Measurements from ENCODE around the gene ZGPAT. TPM values are rescaled to one million over a fixed set of nuclear protein-coding genes. Genes with fewer than 3 reads are reported as not detected.

ZGPAT gene
- total and polyA plus RNA-seq, 2 of the 13 experiments (the other 11 are each of a cell fraction or from before 2014, with no cell fraction given), result 23.0 to 41.9 TPM

DNA sequence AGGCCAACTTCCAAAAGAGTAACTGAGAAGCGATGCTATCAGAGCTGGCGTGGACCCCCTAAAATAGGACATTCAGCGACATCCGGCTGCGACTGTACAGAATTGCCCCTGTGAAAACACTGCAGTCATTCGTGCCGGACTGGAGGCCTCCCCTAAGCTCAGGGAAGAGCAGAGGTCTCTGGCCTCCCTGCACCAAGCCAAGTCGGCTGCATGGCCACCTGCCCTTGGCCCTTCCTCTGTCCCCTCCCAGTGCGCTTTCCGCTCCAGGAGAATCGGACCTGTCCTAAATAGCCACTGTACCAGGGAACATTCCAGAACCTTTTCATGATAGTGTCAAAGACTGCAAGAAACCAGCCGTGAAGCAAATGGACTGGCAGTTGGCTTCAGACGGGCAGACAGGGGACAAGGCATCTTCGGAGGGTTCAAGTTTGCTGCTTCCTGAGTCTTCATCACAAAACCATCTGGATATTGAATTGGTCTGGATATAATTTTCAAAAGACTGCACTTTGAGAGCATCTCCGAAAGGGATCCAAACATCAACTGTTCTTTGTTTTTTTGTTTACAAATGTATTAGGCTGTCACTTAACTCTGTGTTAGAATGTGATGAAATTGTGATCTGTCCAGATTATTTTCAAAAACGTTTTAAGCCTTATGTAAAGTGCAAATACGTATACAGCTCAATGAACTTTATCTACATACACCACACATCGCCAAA lies 48.3 kb downstream of the ZGPAT start:
- Histone ChIP-seq H3K4me3 (replicated peaks in 1 of 3; ENCODE audit: insufficient read depth in 1 of 3, low read depth in 2 of 3, low read length in 3 of 3) (no peak overlapping the region), H3K4me2 (ENCODE audit: low read depth, low read length) (no peak overlapping the region), H4K20me1 (ENCODE audit: insufficient read depth, low read length) (no peaks in the 10 kb centered on the region), H3K4me1 (ENCODE audit: insufficient read depth, low read length) (peaks cover 29% of the 10 kb centered on the region), H3K79me2 (ENCODE audit: insufficient read depth, low read length) (no peaks in the 10 kb centered on the region), H3K36me3 (replicated peaks in 1 of 2; ENCODE audit: control insufficient read depth in 1 of 2, insufficient read depth in 2 of 2, low read length in 2 of 2) (no peaks in the 10 kb centered on the region), H3K27ac (ENCODE audit: extremely low read length, insufficient read depth, low read length) (no peak overlapping the region), H3K9ac (ENCODE audit: insufficient read depth, low read depth, low read length) (no peak overlapping the region), H3K27me3 (ENCODE audit: control insufficient read depth in 1 of 2, insufficient read depth in 2 of 2, low read length in 2 of 2) (peaks cover 0 to 3% of the 10 kb centered on the region in 2 experiments; a peak in 1 of 5 replicates), H3K9me3 (ENCODE audit: low read length) (no peaks in the 10 kb centered on the region), H2AFZ (ENCODE audit: low read length) (no peak overlapping the region)
- no TSS peak for BruUV-seq (replicated peaks)
- 61% methylated on average over 12 of the region's 18 CpGs for WGBS (ENCODE audit: low lambda C conversion rate)
- POLR2A ChIA-PET, result interaction anchor here (0.7 to 2.0 kb wide), 3 partner anchors 13 to 141 kb away, joined by 3 to 5 read pairs (median 4); partner anchors contain the start of gene TPD52L2
- DNase-seq (ENCODE audit: low spot score) (no peak), ATAC-seq (peak; percentile 24), FAIRE-seq (peak; percentile 21)
- CTCF ChIA-PET (ENCODE audit: low intra/inter-chr PET ratio, low total read pairs), result no interaction called here
- in situ Hi-C loops (cut with HindIII; ENCODE audit: extremely low pct_ligation_motif_present, low pct_unique_long_range_greater_than_20kb), result no loop called here
- intact Hi-C loops (cut with micrococcal nuclease; ENCODE audit: unreplicated experiment), result no loop called here
- TF ChIP-seq RELA (CRISPR knock-in tag; IDR thresholded peaks at IDR 0.05) (no peak), ZBTB38 (CRISPR knock-in tag; IDR thresholded peaks at IDR 0.05) (peak; percentile 18; the same call in 1 of the 2 replicates), SALL1 (CRISPR knock-in tag; IDR thresholded peaks at IDR 0.05) (0 out of 2 replicates have a peak, but pooled peaks have one; percentile 39), TBP (CRISPR knock-in tag; IDR thresholded peaks at IDR 0.05) (no peak), NFE2L1 (CRISPR knock-in tag; IDR thresholded peaks at IDR 0.05; ENCODE audit: borderline replicate concordance) (0 out of 2 replicates have a peak, but pooled peaks have one; percentile 49), ISL2 (CRISPR knock-in tag; IDR thresholded peaks at IDR 0.05) (no peak), HOXA3 (CRISPR knock-in tag; IDR thresholded peaks at IDR 0.05) (no peak), GPN1 (CRISPR knock-in tag; IDR thresholded peaks at IDR 0.05; ENCODE audit: borderline replicate concordance) (no peak)
- TF ChIP-seq, protein P1, sequence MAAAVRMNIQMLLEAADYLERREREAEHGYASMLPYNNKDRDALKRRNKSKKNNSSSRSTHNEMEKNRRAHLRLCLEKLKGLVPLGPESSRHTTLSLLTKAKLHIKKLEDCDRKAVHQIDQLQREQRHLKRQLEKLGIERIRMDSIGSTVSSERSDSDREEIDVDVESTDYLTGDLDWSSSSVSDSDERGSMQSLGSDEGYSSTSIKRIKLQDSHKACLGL (CRISPR knock-in tag; IDR thresholded peaks at IDR 0.05), result no peak
- TF ChIP-seq, protein P2, sequence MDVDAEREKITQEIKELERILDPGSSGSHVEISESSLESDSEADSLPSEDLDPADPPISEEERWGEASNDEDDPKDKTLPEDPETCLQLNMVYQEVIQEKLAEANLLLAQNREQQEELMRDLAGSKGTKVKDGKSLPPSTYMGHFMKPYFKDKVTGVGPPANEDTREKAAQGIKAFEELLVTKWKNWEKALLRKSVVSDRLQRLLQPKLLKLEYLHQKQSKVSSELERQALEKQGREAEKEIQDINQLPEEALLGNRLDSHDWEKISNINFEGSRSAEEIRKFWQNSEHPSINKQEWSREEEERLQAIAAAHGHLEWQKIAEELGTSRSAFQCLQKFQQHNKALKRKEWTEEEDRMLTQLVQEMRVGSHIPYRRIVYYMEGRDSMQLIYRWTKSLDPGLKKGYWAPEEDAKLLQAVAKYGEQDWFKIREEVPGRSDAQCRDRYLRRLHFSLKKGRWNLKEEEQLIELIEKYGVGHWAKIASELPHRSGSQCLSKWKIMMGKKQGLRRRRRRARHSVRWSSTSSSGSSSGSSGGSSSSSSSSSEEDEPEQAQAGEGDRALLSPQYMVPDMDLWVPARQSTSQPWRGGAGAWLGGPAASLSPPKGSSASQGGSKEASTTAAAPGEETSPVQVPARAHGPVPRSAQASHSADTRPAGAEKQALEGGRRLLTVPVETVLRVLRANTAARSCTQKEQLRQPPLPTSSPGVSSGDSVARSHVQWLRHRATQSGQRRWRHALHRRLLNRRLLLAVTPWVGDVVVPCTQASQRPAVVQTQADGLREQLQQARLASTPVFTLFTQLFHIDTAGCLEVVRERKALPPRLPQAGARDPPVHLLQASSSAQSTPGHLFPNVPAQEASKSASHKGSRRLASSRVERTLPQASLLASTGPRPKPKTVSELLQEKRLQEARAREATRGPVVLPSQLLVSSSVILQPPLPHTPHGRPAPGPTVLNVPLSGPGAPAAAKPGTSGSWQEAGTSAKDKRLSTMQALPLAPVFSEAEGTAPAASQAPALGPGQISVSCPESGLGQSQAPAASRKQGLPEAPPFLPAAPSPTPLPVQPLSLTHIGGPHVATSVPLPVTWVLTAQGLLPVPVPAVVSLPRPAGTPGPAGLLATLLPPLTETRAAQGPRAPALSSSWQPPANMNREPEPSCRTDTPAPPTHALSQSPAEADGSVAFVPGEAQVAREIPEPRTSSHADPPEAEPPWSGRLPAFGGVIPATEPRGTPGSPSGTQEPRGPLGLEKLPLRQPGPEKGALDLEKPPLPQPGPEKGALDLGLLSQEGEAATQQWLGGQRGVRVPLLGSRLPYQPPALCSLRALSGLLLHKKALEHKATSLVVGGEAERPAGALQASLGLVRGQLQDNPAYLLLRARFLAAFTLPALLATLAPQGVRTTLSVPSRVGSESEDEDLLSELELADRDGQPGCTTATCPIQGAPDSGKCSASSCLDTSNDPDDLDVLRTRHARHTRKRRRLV (CRISPR knock-in tag; IDR thresholded peaks at IDR 0.05), result no peak
- TF ChIP-seq, protein P3, sequence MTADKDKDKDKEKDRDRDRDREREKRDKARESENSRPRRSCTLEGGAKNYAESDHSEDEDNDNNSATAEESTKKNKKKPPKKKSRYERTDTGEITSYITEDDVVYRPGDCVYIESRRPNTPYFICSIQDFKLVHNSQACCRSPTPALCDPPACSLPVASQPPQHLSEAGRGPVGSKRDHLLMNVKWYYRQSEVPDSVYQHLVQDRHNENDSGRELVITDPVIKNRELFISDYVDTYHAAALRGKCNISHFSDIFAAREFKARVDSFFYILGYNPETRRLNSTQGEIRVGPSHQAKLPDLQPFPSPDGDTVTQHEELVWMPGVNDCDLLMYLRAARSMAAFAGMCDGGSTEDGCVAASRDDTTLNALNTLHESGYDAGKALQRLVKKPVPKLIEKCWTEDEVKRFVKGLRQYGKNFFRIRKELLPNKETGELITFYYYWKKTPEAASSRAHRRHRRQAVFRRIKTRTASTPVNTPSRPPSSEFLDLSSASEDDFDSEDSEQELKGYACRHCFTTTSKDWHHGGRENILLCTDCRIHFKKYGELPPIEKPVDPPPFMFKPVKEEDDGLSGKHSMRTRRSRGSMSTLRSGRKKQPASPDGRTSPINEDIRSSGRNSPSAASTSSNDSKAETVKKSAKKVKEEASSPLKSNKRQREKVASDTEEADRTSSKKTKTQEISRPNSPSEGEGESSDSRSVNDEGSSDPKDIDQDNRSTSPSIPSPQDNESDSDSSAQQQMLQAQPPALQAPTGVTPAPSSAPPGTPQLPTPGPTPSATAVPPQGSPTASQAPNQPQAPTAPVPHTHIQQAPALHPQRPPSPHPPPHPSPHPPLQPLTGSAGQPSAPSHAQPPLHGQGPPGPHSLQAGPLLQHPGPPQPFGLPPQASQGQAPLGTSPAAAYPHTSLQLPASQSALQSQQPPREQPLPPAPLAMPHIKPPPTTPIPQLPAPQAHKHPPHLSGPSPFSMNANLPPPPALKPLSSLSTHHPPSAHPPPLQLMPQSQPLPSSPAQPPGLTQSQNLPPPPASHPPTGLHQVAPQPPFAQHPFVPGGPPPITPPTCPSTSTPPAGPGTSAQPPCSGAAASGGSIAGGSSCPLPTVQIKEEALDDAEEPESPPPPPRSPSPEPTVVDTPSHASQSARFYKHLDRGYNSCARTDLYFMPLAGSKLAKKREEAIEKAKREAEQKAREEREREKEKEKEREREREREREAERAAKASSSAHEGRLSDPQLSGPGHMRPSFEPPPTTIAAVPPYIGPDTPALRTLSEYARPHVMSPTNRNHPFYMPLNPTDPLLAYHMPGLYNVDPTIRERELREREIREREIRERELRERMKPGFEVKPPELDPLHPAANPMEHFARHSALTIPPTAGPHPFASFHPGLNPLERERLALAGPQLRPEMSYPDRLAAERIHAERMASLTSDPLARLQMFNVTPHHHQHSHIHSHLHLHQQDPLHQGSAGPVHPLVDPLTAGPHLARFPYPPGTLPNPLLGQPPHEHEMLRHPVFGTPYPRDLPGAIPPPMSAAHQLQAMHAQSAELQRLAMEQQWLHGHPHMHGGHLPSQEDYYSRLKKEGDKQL (CRISPR knock-in tag; IDR thresholded peaks at IDR 0.05; ENCODE audit: low read depth), result no peak
